Endothelial cell of umbilical vein (primary cell): ENCODE data around the gene RFX1. TPM values are rescaled to one million over a fixed set of nuclear protein-coding genes. Genes with fewer than 3 reads are reported as not detected.

Source experiments
- BruUV-seq: library from RNA; stranded (reverse); fragments of 400-500 nt; replicated peaks from 2 replicates; lab custom pipeline; 2021; lab: Mats Ljungman, UMichigan
- CTCF ChIA-PET: fragments of 300-600, 350-600 bp; sonication (Branson Sonifier 250); formaldehyde crosslinking; loops from one replicate; lab custom pipeline; 2021; ENCODE audit warnings: antibody characterized with exemption, inconsistent platforms; lab: Charles Lee
- POLR2A ChIA-PET: fragments of 300-600, 350-600 bp; sonication (Branson Sonifier 250); formaldehyde crosslinking; loops from one replicate; lab custom pipeline; 2021; ENCODE audit warnings: antibody characterized with exemption, inconsistent platforms; lab: Charles Lee
- DNase-seq: peaks from one replicate; pipeline ENCODE4 v3.0.0-alpha.2; 2011; ENCODE audit warnings: low read depth, low spot score
- FAIRE-seq: peaks from 2 replicates; lab custom pipeline; 2011; peaks lifted over from hg19 to GRCh38; lab: Jason Lieb, UNC
- H2AFZ ChIP-seq: 2 replicates; pipeline ENCODE4 v1.6.0; 2012; ENCODE audit warnings: low read depth, low read length, control low read depth, inconsistent platforms
- H3K27ac ChIP-seq: 2 replicates; pipeline ENCODE4 v1.5.1; 2011; ENCODE audit warnings: low read depth, mild to moderate bottlenecking, control low read depth, low read length, moderate library complexity; ENCODE audit not compliant: insufficient read depth
- H3K27me3 ChIP-seq, 2 experiments: 2 replicates each; pipeline versions ENCODE4 v1.6.0 to v1.6.1; 2011; ENCODE audit warnings: low read length in 2 of 2, mixed read lengths in 1 of 2; ENCODE audit not compliant: control insufficient read depth in 2 of 2, insufficient read depth in 2 of 2
- H3K36me3 ChIP-seq, 2 experiments: 2 replicates in 1 of 2; 3 replicates in 1 of 2; pipeline ENCODE4 v1.5.1; 2011; ENCODE audit warnings: low read length in 2 of 2, mild to moderate bottlenecking in 1 of 2, moderate library complexity in 1 of 2; ENCODE audit not compliant: control insufficient read depth in 2 of 2, insufficient read depth in 2 of 2; ENCODE audit errors: extremely low read depth in 1 of 2
- H3K4me1 ChIP-seq: 3 replicates; pipeline ENCODE4 v1.5.1; 2011; ENCODE audit warnings: mild to moderate bottlenecking, low read length; ENCODE audit not compliant: control insufficient read depth, insufficient read depth; ENCODE audit errors: extremely low read depth
- H3K4me2 ChIP-seq: 2 replicates; pipeline ENCODE4 v1.6.1; 2011; ENCODE audit warnings: low read length, control low read depth, mixed read lengths; ENCODE audit not compliant: insufficient read depth
- H3K4me3 ChIP-seq, 3 experiments: fragments of 200-600 bp in 1 of 3; sonication (generic), shearing (Covaris generic) in 1 of 3; replicated peaks in 1 of 3; 2 replicates each; pipeline ENCODE4 v1.5.1; 2011 to 2016; ENCODE audit warnings: control low read depth in 3 of 3, low read length in 3 of 3, mild to moderate bottlenecking in 2 of 3, inconsistent platforms in 1 of 3, low read depth in 1 of 3, moderate library complexity in 1 of 3; ENCODE audit not compliant: insufficient read depth in 1 of 3
- H3K79me2 ChIP-seq: 2 replicates; pipeline ENCODE4 v1.6.0; 2012; ENCODE audit warnings: low read length, inconsistent platforms; ENCODE audit not compliant: control insufficient read depth, insufficient read depth
- H3K9ac ChIP-seq: replicated peaks from 2 replicates; pipeline ENCODE3; 2011; ENCODE audit warnings: low read length, control low read depth; ENCODE audit not compliant: insufficient read depth; ENCODE audit errors: extremely low read depth
- H3K9me1 ChIP-seq: replicated peaks from 3 replicates; pipeline ENCODE4 v1.6.0; 2011; ENCODE audit warnings: mild to moderate bottlenecking, low read length; ENCODE audit not compliant: control insufficient read depth, insufficient read depth; ENCODE audit errors: extremely low read depth
- H3K9me3 ChIP-seq: replicated peaks from 2 replicates; pipeline ENCODE4 v1.5.1; 2012; ENCODE audit warnings: low read length, inconsistent platforms; ENCODE audit not compliant: control insufficient read depth, insufficient read depth
- H4K20me1 ChIP-seq: replicated peaks from 2 replicates; pipeline ENCODE3; 2011; ENCODE audit warnings: mild to moderate bottlenecking, low read length; ENCODE audit not compliant: control insufficient read depth, insufficient read depth; ENCODE audit errors: extremely low read depth
- EZH2 ChIP-seq: IDR thresholded peaks from 2 replicates; pipeline ENCODE4 v1.6.1; 2012; ENCODE audit warnings: borderline replicate concordance, low read depth, mild to moderate bottlenecking, moderate library complexity, low read length, inconsistent platforms; ENCODE audit not compliant: severe bottlenecking
- JUN ChIP-seq: IDR thresholded peaks from 2 replicates; pipeline ENCODE4 v1.6.1; 2011; ENCODE audit warnings: borderline replicate concordance, low read depth; ENCODE audit not compliant: insufficient read length, insufficient read depth
- MYC ChIP-seq: IDR thresholded peaks from one replicate; pipeline ENCODE4 v1.6.1; 2011; ENCODE audit warnings: mild to moderate bottlenecking, low read depth, low read length
- POLR2AphosphoS5 ChIP-seq: IDR thresholded peaks from 2 replicates; pipeline ENCODE4 v1.6.1; 2012; ENCODE audit warnings: low read depth, mild to moderate bottlenecking, control low read depth, low read length, moderate library complexity; ENCODE audit not compliant: insufficient read depth
- dilution Hi-C: fragments of 300-500 bp; cut with MboI; formaldehyde crosslinking; loops from one replicate; pipeline ENCODE4 v1.15.0; 2019; ENCODE audit warnings: low sequenced_read_pairs; ENCODE audit not compliant: extremely low pct_ligation_motif_present
- intact Hi-C: fragments of 100-400 bp; cut with micrococcal nuclease; formaldehyde crosslinking; loops from one replicate; pipeline ENCODE4 v1.10.0; 2022
- polyA plus RNA-seq, 4 experiments: library from polyadenylated mRNA; depleted of rRNA in 3 of 4; stranded (reverse) in 3 of 4; unstranded in 1 of 4; fragments of >200 nt; gene quantifications; 2 replicates each; pipeline versions ENCODE4 v1.2.1 to v1.2.3, GENCODE V29; 2011 to 2012; ENCODE audit warnings: missing spikeins in 1 of 4
- total RNA-seq: library from RNA; stranded (reverse); gene quantifications from 2 replicates; pipeline ENCODE4 v1.2.3, GENCODE V29; 2021

The RFX1 gene
- total and polyA plus RNA-seq, 2 donors (not counting 3 experiments of a cell fraction or from before 2014, with no cell fraction given): 2.3 to 14.7 TPM

DNA sequence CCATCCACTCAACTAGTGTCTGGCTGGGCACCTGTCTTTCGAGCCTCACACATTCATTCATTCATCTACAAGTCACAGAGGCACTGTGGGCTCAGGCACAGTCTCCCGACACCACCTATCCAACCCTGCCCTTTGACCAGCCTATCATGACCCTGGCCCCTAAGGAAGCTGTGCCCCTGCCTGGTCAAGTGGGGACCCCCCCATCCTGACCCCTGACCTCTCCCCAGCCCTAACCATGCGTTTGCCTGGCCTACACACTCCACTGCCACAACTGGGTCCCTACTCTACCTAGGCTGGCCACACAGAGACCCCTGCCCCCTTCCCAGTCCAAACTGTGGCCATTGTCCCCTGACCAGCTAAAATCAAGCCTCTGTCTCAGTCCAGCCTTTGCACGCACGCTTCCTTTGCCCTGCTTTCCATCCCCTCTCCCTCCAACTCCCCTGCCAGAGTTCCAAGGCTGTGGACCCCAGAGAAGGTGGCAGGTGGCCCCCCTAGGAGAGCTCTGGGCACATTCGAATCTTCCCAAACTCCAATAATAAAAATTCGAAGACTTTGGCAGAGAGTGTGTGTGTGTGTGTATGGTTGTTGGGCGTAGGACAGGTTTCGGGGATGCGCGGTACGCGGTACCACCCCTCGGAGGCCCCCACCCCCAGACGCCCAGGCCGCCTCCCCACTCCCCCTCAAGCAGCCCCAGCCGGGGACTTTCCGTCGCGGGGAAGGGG is 25.0 kb upstream of the RFX1 start:
- FAIRE-seq: no peak
- Histone ChIP-seq H3K4me1 (peaks cover 6% of the 10 kb centered on the region), H2AFZ (peak overlapping the region; percentile 99), H3K27ac (no peak overlapping the region), H4K20me1 (no peaks in the 10 kb centered on the region), H3K36me3 (no peaks in the 10 kb centered on the region), H3K4me3 (peak overlapping the region in 2 of 3 experiments; percentile 58 to 61), H3K9me1 (no peaks in the 10 kb centered on the region), H3K9me3 (no peaks in the 10 kb centered on the region), H3K79me2 (no peaks in the 10 kb centered on the region), H3K9ac (no peak overlapping the region), H3K4me2 (no peak overlapping the region), H3K27me3 (peaks cover 0 to 7% of the 10 kb centered on the region in 2 experiments)
- ChIA-PET POLR2A (no interaction called here), CTCF (interaction anchor here (0.6 to 3.1 kb wide), 38 partner anchors 7 to 154 kb away, joined by 3 to 29 read pairs (median 4); partner anchors contain the start of genes DCAF15, MISP3, NANOS3 and RFX1)
- dilution Hi-C loops (no loop called here), intact Hi-C loops (loop anchor here (5.0 kb wide), 1 partner anchor 124 kb away; the partner anchor contains the start of genes BRME1 and CC2D1A)
- BruUV-seq: no TSS peak
- no peak for DNase-seq
- no peak for TF ChIP-seq MYC

- CTCF ChIA-PET: interaction anchor here (0.9 to 1.7 kb wide), 2 partner anchors 30 to 44 kb away, joined by 3 to 5 read pairs; no protein-coding TSS in a partner anchor
- intact Hi-C loops (no loop called here), dilution Hi-C loops (no loop called here)
- Histone ChIP-seq H3K27ac (no peak overlapping the region), H2AFZ (no peak overlapping the region), H3K4me3 (no peak overlapping the region), H3K9me1 (no peaks in the 10 kb centered on the region), H3K4me2 (no peak overlapping the region), H3K9me3 (no peaks in the 10 kb centered on the region), H3K79me2 (no peaks in the 10 kb centered on the region), H3K4me1 (peaks cover 7% of the 10 kb centered on the region), H3K36me3 (no peaks in the 10 kb centered on the region), H3K9ac (no peak overlapping the region), H4K20me1 (no peaks in the 10 kb centered on the region), H3K27me3 (peaks cover 0 to 7% of the 10 kb centered on the region in 2 experiments)
- BruUV-seq: no TSS peak
- POLR2A ChIA-PET: no interaction called here
- no peak for FAIRE-seq
- no peak for DNase-seq
- TF ChIP-seq JUN: no peak
- TF ChIP-seq EZH2: no peak
- no peak for TF ChIP-seq POLR2AphosphoS5
Measured at GRCh38 chr19:14028901-14029300, 22.8 kb upstream of the RFX1 start.
